Activated CD4-positive, alpha-beta T cell treated with anti-CD3 and anti-CD28 coated beads for 4 hours (primary cell): ENCODE measurements around the gene TENT4B.
"Not testable (repeated sequence)": the region's sequence is repeated elsewhere in the genome, so short reads cannot be mapped to it uniquely, and the experiment has no call there.

Experiments
- DNase-seq, 2 donors: peaks; one replicate each; pipeline ENCODE4 v3.0.0-alpha.2; 2020

The TENT4B gene

DNA sequence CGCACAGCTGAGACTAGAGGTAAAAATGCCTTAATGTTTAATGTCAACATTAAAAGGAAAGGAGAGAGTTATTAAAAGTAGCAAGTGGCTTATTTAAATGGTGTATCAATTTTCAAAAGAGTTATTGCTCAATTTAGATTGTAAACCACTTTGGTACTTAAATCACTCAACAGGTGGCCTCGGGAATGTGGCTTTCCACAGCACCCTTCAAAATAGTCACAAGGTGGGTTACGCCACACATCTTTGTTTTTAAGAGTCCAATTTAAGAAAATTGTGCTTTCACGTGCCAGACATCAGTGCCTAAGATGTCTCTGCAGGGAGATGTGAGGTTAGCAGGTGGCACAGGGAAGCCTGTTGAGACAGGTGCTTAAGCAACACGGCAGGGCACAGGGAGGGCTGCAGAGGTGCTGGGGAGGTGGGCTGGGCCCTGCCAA, 85.8 kb downstream of the TENT4B start:
- DNase-seq, result no peak

- DNase-seq, result not testable (repeated sequence)
These were observed 89.9 kb downstream of the TENT4B start for GRCh38 chr16:50243024-50243423.

- no peak for DNase-seq
These were observed 91.0 kb downstream of the TENT4B start for GRCh38 chr16:50244140-50244503.

- DNase-seq, result no peak
These were observed 91.7 kb downstream of the TENT4B start for GRCh38 chr16:50244504-50245416.

- DNase-seq, result peak; percentile 62 to 74
These were observed 92.6 kb downstream of the TENT4B start for GRCh38 chr16:50245417-50246298.

- DNase-seq, result no peak
These were observed 93.4 kb downstream of the TENT4B start for GRCh38 chr16:50246299-50247122.

- DNase-seq, result no peak
These were observed 94.2 kb downstream of the TENT4B start for GRCh38 chr16:50247123-50247905.

- no peak for DNase-seq
These were observed 95.0 kb downstream of the TENT4B start for GRCh38 chr16:50247906-50248608.

DNA sequence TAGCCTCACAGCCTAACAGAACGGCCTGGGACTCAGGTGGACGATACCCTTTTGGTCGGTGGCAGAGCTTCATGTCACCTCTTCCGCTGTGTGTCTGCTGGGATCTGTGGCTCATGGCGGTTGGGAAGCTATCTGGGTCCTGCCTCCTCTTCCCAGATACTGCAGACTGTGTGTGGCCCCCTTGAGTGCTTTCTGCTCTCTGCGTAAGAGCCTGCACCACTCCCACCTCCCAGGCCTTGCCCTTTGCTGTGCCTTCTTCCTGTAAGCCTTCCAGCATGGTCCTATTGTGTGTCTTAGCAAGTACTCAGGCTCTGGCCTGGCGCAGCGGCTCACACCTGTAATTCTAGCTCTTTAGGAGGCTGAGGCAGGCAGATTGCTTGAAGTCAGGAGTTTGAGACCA, 95.7 kb downstream of the TENT4B start:
- DNase-seq, result no peak

DNA sequence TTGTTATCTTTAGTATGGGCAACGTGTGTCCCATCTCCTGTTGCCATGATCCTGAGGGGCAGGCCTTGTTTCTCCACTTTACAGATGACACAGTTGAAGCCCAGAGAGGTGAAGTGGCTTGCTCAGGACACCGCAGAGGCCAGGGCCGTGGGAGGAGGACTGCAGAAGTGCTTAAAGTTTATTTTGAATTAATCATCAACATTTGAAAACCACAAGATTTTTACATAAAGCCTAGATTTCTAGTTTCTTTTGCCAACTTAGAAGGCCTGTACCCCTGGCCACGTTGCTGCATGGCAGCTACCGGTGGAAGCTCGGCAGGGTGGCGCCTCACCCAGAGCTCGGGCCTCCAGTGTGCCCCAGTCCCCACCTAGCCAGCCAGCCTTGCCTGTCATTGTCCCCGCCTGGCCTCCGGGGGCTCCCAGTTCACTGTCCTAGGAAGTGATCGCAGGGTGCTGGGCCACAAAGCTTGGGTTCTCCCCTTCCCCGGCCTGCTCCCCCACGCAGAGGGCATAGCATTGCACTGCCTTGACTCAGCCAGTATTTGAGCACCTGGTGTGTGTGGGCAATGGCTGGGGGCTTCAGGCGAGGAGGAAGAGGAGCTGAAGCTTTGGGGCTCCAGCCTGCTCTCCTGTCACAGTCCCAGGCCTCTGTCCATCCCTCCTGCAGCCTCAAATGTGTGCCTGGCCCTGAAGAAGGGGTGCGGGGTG, 98.4 kb downstream of the TENT4B start:
- DNase-seq, result no peak

DNA sequence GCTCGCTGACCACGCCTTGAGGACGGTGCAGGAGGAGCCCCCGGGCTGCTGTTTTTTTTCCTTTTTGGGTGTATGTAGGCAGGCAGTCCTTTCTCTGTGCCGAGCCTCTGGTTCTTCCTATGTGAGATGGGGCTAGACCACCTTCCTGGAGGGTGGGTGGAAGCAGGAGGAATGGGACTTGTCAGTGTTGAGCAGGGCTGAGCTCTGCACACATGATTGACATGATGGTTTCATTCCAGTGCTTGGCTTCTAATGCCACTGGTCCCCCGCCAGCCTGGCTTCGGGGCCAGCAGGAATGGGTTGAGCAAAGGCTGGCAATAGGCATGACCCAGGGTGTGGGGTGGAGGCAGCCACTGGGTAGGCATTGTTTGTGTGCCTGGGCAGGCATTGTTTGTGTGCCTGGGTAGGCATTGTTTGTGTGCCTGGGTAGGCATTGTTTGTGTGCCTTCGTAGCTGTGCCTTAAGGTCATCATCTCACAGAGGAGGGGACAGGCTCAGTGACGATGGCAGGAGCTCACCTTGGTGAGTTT, 99.0 kb downstream of the TENT4B start:
- DNase-seq, result no peak

DNA sequence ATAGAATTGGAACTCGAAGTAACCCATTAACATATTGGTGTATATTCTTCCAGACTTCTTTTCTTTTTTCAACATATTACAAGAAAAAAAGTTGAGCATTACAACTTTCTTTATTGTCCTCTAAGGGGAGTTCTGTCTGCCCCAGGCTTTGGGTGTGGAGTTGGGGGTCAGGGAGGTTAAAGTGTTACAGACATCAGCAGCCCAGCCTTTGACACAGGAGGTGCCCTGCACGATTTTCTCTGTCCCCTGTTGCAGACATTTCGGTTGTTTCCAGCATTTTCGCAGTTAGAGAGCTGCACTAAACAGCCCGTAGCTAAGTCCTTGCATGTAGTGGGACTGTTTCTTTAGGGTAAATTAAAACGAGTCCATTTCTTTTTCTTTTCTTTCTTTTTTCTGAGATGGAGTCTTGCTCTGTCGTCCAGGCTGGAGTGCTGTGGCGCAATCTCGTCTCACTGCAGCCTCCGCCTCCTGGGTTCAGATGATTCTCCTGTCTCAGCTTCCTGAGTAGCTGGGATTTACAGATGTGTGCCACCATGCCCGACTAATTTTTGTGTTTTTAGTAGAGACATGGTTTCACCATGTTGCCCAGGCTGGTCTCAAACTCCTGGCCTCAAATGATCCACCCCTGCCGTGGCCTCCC, 99.9 kb downstream of the TENT4B start:
- DNase-seq, result no peak

- DNase-seq, result no peak
These were observed 100.4 kb downstream of the TENT4B start for GRCh38 chr16:50253514-50253910.

- DNase-seq, result no peak
These were observed 101.0 kb downstream of the TENT4B start for GRCh38 chr16:50254072-50254471.

GRCh38 chr16:50255538-50255937, 102.4 kb downstream of the TENT4B start:
- DNase-seq, result no peak

DNA sequence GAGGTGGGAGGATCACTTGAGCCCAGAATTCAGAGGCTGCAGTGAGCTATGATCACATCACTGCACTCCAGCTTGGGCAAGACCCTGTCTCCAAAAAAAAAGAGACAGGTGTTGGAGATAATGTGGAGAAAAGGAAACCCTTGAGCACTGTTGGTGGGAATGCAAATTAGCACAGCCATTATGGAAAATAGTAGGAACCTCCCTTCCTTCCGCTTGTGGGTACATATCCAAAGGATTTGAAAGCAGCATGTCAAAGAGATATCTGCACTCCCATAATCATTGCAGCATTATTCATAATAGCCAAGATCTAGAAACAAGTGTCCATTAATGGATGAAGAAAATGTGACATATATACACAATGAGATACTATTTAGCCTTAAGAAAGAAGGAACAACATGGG, 103.5 kb downstream of the TENT4B start:
- DNase-seq, result no peak

DNA sequence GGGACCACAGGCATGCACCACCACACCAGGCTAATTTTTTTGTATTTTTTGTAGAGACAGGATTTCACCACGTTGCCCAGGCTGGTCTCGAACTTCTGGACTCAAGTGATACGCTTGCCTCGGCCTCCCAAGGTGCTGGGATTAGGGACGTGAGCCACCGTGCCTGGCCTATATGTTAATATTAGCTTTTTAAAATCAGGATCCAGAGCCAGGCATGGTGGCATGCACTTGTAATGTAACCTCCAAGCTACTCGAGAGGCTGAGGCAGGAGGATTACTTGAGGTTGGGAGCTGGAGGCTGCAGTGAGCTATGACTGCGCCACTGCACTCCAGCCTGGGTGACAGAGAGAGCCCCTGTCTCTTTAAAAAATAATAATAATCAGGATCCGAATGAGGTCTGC, 104.8 kb downstream of the TENT4B start:
- no peak for DNase-seq

DNA sequence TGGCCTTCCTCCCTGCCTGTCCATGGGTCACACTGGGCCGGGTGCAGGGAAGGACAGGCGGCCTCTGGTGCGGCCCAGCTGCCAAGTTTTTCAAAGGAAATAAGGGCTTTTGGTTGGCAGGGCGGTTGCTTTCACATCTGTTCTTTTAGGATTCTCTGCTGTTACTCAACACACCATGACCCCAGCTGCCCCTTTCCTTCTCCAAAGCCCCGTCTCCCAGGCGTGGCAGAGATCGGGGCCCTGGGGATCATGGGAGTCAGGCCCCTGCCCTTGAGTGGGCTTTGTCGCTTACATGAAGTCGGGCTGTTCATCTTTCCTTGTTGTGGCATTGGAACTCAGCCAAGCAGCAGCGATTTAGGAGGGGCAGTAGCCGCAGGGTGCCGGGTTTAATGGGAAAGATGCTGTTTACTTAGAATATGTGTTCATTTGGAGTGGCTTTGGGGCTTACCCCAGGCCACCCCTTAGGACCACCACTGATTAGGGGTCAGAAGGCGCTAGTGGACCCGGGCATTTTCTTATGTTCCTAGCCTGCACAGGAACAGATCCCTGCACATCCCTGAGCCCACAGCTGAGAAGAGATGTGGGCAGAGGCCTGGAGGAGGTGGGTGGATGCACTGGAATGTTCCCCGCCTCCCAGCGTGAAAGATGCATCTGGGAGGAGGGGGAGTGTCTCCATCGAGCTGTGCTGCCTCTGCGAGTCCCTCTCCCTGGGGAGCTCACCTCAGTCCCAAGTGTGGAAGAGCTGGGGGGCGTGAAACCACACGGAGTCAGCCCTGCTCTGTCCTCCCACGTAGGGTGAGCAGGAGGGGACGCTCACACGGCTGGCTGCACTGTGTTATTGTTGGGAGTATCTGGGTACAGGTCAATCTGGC, 106.5 kb downstream of the TENT4B start:
- no peak for DNase-seq
